HEK293 (cell line): ENCODE measurements around the gene RHOT1.

Experiments used
- CTCF ChIA-PET: fragments of 350-600 bp; formaldehyde crosslinking; extraction: SDS; loops from one replicate; lab custom pipeline; 2021; ENCODE audit warnings: antibody characterized with exemption; lab: Yijun Ruan, JAX
- POLR2A ChIA-PET: fragments of 300-600 bp; formaldehyde crosslinking; extraction: SDS; loops from one replicate; lab custom pipeline; 2020; ENCODE audit warnings: antibody characterized with exemption, inconsistent platforms; lab: Yijun Ruan, JAX
- H3K27ac ChIP-seq: fragments of 200-500 bp; sonication (Bioruptor generic); 2 replicates; pipeline ENCODE4 v1.5.1; 2014; ENCODE audit warnings: low read depth, low read length, control low read depth, inconsistent platforms; ENCODE audit errors: extremely low read depth
- H3K36me3 ChIP-seq, 2 experiments: fragments of 200-500 bp in 1 of 2; sonication (Bioruptor generic) in 1 of 2; 1 replicate in 1 of 2; 2 replicates in 1 of 2; pipeline ENCODE4 v1.5.1; 2014 to 2017; ENCODE audit warnings: inconsistent platforms in 2 of 2, low read length in 2 of 2; ENCODE audit not compliant: control insufficient read depth in 2 of 2, insufficient read depth in 1 of 2
- H3K4me1 ChIP-seq: fragments of 200-500 bp; sonication (Bioruptor generic); 2 replicates; pipeline ENCODE4 v1.5.1; 2014; ENCODE audit warnings: mild to moderate bottlenecking, low read length, inconsistent platforms; ENCODE audit not compliant: control insufficient read depth, insufficient read depth
- H3K4me3 ChIP-seq: 2 replicates; pipeline ENCODE4 v1.5.1; 2011; ENCODE audit warnings: low read depth, mild to moderate bottlenecking, control low read depth, low read length, moderate library complexity
- H3K9me3 ChIP-seq: fragments of 200-500 bp; sonication (Bioruptor generic); 2 replicates; pipeline ENCODE4 v1.5.1; 2014; ENCODE audit warnings: low read depth, low read length, inconsistent platforms; ENCODE audit not compliant: control insufficient read depth, insufficient read depth
- IKZF3 ChIP-seq: fragments of 450-650 bp; IDR thresholded peaks from 2 replicates; pipeline ENCODE4 v1.5.0; 2018; ENCODE audit warnings: missing biosample characterization, mild to moderate bottlenecking, missing genetic modification characterization, moderate library complexity
- PRDM1 ChIP-seq: fragments of 450-650 bp; formaldehyde crosslinking; IDR thresholded peaks from 2 replicates; pipeline ENCODE4; 2016; ENCODE audit warnings: missing biosample characterization, missing genetic modification characterization
- SP7 ChIP-seq: fragments of 450-650 bp; formaldehyde crosslinking; IDR thresholded peaks from 2 replicates; pipeline ENCODE4 v1.5.1; 2016; ENCODE audit warnings: missing biosample characterization, missing genetic modification characterization
- WT1 ChIP-seq: fragments of 450-650 bp; formaldehyde crosslinking; IDR thresholded peaks from 2 replicates; pipeline ENCODE4 v1.5.1; 2016; ENCODE audit warnings: missing biosample characterization, missing genetic modification characterization
- ZBTB17 ChIP-seq: fragments of 450-650 bp; formaldehyde crosslinking; IDR thresholded peaks from 2 replicates; pipeline ENCODE4 v1.5.1; 2016; ENCODE audit warnings: missing biosample characterization, missing genetic modification characterization
- ZNF133 ChIP-seq: fragments of 450-650 bp; formaldehyde crosslinking; IDR thresholded peaks from 2 replicates; pipeline ENCODE4 v1.5.1; 2016; ENCODE audit warnings: missing biosample characterization, missing genetic modification characterization
- ZNF138 ChIP-seq: fragments of 450-650 bp; formaldehyde crosslinking; IDR thresholded peaks from 2 replicates; pipeline ENCODE4 v1.5.1; 2016; ENCODE audit warnings: missing biosample characterization, missing genetic modification characterization, borderline replicate concordance
- ZNF248 ChIP-seq: fragments of 450-650 bp; formaldehyde crosslinking; IDR thresholded peaks from 2 replicates; pipeline ENCODE4 v1.5.1; 2017; ENCODE audit warnings: missing biosample characterization, missing genetic modification characterization
- ZNF366 ChIP-seq: fragments of 450-650 bp; formaldehyde crosslinking; conservative IDR thresholded peaks from 2 replicates; pipeline ENCODE4 v1.5.1; 2016; ENCODE audit warnings: missing biosample characterization, missing genetic modification characterization
- ZNF600 ChIP-seq: fragments of 450-650 bp; formaldehyde crosslinking; IDR thresholded peaks from 2 replicates; pipeline ENCODE4 v1.5.1; 2016; ENCODE audit warnings: missing biosample characterization, missing genetic modification characterization
- TF ChIP-seq, protein P1 (sequence below): fragments of 450-650 bp; formaldehyde crosslinking; IDR thresholded peaks from 2 replicates; pipeline ENCODE4 v1.5.1; 2016; ENCODE audit warnings: missing biosample characterization, missing genetic modification characterization
- TF ChIP-seq, protein P2 (sequence below): fragments of 450-650 bp; formaldehyde crosslinking; IDR thresholded peaks from 2 replicates; pipeline ENCODE4 v1.5.1; 2016; ENCODE audit warnings: missing biosample characterization, missing genetic modification characterization
- TF ChIP-seq, protein P3 (sequence below): fragments of 450-650 bp; formaldehyde crosslinking; IDR thresholded peaks from 2 replicates; pipeline ENCODE4 v1.5.1; 2016; ENCODE audit warnings: missing biosample characterization, missing genetic modification characterization
- TF ChIP-seq, protein P4 (sequence below): fragments of 450-650 bp; formaldehyde crosslinking; IDR thresholded peaks from 2 replicates; pipeline ENCODE4 v1.5.1; 2016; ENCODE audit warnings: missing biosample characterization, missing genetic modification characterization
- TF ChIP-seq, protein P5 (sequence below): fragments of 450-650 bp; formaldehyde crosslinking; IDR thresholded peaks from 2 replicates; pipeline ENCODE4 v1.5.1; 2016; ENCODE audit warnings: missing biosample characterization, missing genetic modification characterization

Gene RHOT1

DNA sequence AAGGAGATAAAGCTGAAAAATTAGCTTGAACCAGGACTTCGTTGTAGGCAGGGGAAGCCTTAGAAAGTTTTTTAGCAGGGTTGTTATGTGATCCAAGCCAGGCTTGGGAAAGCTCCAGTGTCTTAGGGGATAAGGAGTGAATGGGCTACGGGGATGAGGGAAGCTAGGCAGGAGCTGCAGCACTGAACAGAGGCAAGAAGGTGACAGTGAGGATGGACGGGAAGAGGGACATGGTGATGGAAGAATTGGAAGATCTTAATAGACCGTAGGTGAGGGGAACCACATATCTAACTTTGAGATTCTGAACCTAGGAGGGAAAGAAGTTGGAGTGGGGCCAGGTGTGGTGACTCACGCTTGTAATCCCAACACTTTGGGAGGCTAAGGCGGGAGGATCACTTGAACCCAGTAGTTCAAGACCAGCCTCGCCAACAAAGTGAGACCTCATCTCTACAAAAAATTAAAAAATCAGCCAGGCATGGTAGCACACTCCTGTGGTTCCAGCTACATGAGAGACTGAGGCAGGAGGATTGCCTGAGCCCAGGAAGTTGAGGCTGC lies 126.5 kb downstream of the RHOT1 start:
- ChIA-PET POLR2A (interaction anchor here (0.5 kb wide), 1 partner anchor 122 kb away, joined by 3 read pairs; no protein-coding TSS in a partner anchor), CTCF (interaction anchor here (1.0 to 1.1 kb wide), 2 partner anchors 48 to 51 kb away, joined by 5 read pairs; no protein-coding TSS in a partner anchor)
- H3K27ac ChIP-seq, result no peak overlapping the region
- no peaks in the 10 kb centered on the region for H3K9me3 ChIP-seq
- H3K36me3 ChIP-seq, result no peaks in the 10 kb centered on the region
- H3K4me3 ChIP-seq, result no peak overlapping the region
- TF ChIP-seq, protein P1, sequence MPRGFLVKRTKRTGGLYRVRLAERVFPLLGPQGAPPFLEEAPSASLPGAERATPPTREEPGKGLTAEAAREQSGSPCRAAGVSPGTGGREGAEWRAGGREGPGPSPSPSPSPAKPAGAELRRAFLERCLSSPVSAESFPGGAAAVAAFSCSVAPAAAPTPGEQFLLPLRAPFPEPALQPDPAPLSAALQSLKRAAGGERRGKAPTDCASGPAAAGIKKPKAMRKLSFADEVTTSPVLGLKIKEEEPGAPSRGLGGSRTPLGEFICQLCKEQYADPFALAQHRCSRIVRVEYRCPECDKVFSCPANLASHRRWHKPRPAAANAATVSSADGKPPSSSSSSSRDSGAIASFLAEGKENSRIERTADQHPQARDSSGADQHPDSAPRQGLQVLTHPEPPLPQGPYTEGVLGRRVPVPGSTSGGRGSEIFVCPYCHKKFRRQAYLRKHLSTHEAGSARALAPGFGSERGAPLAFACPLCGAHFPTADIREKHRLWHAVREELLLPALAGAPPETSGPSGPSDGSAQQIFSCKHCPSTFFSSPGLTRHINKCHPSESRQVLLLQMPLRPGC, result peak; percentile 12; the same call in 1 of the 2 replicates
- peak; percentile 72 for TF ChIP-seq PRDM1
- peak; percentile 70; the same call in 1 of the 2 replicates for TF ChIP-seq ZNF366 (tag by site-specific recombination)
- no peak for TF ChIP-seq ZNF248
- no peak for TF ChIP-seq ZNF133 (tag by site-specific recombination)
- no peak for TF ChIP-seq ZNF138 (tag by site-specific recombination)
- TF ChIP-seq, protein P2, sequence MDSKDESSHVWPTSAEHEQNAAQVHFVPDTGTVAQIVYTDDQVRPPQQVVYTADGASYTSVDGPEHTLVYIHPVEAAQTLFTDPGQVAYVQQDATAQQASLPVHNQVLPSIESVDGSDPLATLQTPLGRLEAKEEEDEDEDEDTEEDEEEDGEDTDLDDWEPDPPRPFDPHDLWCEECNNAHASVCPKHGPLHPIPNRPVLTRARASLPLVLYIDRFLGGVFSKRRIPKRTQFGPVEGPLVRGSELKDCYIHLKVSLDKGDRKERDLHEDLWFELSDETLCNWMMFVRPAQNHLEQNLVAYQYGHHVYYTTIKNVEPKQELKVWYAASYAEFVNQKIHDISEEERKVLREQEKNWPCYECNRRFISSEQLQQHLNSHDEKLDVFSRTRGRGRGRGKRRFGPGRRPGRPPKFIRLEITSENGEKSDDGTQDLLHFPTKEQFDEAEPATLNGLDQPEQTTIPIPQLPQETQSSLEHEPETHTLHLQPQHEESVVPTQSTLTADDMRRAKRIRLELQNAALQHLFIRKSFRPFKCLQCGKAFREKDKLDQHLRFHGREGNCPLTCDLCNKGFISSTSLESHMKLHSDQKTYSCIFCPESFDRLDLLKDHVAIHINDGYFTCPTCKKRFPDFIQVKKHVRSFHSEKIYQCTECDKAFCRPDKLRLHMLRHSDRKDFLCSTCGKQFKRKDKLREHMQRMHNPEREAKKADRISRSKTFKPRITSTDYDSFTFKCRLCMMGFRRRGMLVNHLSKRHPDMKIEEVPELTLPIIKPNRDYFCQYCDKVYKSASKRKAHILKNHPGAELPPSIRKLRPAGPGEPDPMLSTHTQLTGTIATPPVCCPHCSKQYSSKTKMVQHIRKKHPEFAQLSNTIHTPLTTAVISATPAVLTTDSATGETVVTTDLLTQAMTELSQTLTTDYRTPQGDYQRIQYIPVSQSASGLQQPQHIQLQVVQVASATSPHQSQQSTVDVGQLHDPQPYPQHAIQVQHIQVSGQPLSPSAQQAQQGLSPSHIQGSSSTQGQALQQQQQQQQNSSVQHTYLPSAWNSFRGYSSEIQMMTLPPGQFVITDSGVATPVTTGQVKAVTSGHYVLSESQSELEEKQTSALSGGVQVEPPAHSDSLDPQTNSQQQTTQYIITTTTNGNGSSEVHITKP (tag by site-specific recombination), result peak; percentile 42
- TF ChIP-seq, protein P3, sequence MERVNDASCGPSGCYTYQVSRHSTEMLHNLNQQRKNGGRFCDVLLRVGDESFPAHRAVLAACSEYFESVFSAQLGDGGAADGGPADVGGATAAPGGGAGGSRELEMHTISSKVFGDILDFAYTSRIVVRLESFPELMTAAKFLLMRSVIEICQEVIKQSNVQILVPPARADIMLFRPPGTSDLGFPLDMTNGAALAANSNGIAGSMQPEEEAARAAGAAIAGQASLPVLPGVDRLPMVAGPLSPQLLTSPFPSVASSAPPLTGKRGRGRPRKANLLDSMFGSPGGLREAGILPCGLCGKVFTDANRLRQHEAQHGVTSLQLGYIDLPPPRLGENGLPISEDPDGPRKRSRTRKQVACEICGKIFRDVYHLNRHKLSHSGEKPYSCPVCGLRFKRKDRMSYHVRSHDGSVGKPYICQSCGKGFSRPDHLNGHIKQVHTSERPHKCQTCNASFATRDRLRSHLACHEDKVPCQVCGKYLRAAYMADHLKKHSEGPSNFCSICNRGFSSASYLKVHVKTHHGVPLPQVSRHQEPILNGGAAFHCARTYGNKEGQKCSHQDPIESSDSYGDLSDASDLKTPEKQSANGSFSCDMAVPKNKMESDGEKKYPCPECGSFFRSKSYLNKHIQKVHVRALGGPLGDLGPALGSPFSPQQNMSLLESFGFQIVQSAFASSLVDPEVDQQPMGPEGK (tag by site-specific recombination), result peak; percentile 19; the same call in 1 of the 2 replicates
- TF ChIP-seq ZNF600 (tag by site-specific recombination), result peak; percentile 87
- TF ChIP-seq, protein P4, sequence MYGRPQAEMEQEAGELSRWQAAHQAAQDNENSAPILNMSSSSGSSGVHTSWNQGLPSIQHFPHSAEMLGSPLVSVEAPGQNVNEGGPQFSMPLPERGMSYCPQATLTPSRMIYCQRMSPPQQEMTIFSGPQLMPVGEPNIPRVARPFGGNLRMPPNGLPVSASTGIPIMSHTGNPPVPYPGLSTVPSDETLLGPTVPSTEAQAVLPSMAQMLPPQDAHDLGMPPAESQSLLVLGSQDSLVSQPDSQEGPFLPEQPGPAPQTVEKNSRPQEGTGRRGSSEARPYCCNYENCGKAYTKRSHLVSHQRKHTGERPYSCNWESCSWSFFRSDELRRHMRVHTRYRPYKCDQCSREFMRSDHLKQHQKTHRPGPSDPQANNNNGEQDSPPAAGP, result 0 out of 2 replicates have a peak, but pooled peaks have one; percentile 28
- TF ChIP-seq ZBTB17, result 0 out of 2 replicates have a peak, but pooled peaks have one; percentile 20
- TF ChIP-seq, protein P5, sequence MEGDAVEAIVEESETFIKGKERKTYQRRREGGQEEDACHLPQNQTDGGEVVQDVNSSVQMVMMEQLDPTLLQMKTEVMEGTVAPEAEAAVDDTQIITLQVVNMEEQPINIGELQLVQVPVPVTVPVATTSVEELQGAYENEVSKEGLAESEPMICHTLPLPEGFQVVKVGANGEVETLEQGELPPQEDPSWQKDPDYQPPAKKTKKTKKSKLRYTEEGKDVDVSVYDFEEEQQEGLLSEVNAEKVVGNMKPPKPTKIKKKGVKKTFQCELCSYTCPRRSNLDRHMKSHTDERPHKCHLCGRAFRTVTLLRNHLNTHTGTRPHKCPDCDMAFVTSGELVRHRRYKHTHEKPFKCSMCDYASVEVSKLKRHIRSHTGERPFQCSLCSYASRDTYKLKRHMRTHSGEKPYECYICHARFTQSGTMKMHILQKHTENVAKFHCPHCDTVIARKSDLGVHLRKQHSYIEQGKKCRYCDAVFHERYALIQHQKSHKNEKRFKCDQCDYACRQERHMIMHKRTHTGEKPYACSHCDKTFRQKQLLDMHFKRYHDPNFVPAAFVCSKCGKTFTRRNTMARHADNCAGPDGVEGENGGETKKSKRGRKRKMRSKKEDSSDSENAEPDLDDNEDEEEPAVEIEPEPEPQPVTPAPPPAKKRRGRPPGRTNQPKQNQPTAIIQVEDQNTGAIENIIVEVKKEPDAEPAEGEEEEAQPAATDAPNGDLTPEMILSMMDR (tag by site-specific recombination), result no peak
- TF ChIP-seq IKZF3 (tag by site-specific recombination), result 0 out of 2 replicates have a peak, but pooled peaks have one; percentile 11
- TF ChIP-seq SP7 (tag by site-specific recombination), result peak; percentile 36
- peak; percentile 71 for TF ChIP-seq WT1 (tag by site-specific recombination)
- TF ChIP-seq, all 188 proteins: peak for 11
- H3K4me1 ChIP-seq, result peaks cover 8% of the 10 kb centered on the region
